ENCODE measurements around the gene TUBA3D.
"Not testable (repeated sequence)": the region's sequence is repeated elsewhere in the genome, so short reads cannot be mapped to it uniquely, and the experiment has no call there.

TUBA3D gene

GRCh38 chr2:131475831-131476230 is at the start of gene TUBA3D:
Gene TUBA3D (plus strand): TSS chr2:131476119. CDS start chr2:131476200, 81 bp downstream.
- no peak for DNase-seq (ENCODE audit: low spot score)

- DNase-seq (ENCODE audit: low spot score), result no peak
These were observed 49.2 kb upstream of the TUBA3D start for GRCh38 chr2:131426727-131427126.

GRCh38 chr2:131431336-131431735 is 44.6 kb upstream of the TUBA3D start:
- DNase-seq (ENCODE audit: low spot score), result no peak

- not testable (repeated sequence) for DNase-seq (ENCODE audit: low spot score)
These were observed 35.0 kb upstream of the TUBA3D start for GRCh38 chr2:131440742-131441468.

GRCh38 chr2:131444736-131445514 is 31.0 kb upstream of the TUBA3D start:
- DNase-seq (ENCODE audit: low spot score), result not testable (repeated sequence)

- DNase-seq (ENCODE audit: low spot score), result not testable (repeated sequence)
These were observed 30.5 kb upstream of the TUBA3D start for GRCh38 chr2:131445515-131445797.

- no peak for DNase-seq (ENCODE audit: low spot score)
These were observed 30.0 kb upstream of the TUBA3D start for GRCh38 chr2:131445896-131446295.

- DNase-seq (ENCODE audit: low spot score), result not testable (repeated sequence)
These were observed 27.9 kb upstream of the TUBA3D start for GRCh38 chr2:131447981-131448380.

GRCh38 chr2:131451265-131451949 is 24.5 kb upstream of the TUBA3D start:
- DNase-seq (ENCODE audit: low spot score), result not testable (repeated sequence)

- DNase-seq (ENCODE audit: low spot score), result not testable (repeated sequence)
These were observed 21.0 kb upstream of the TUBA3D start for GRCh38 chr2:131454914-131455313.

GRCh38 chr2:131467722-131468121 is 8.2 kb upstream of the TUBA3D start:
- not testable (repeated sequence) for DNase-seq (ENCODE audit: low spot score)

- DNase-seq (ENCODE audit: low spot score), result not testable (repeated sequence)
These were observed 5.0 kb upstream of the TUBA3D start for GRCh38 chr2:131470944-131471343.

- not testable (repeated sequence) for DNase-seq (ENCODE audit: low spot score)
These were observed 4.3 kb upstream of the TUBA3D start for GRCh38 chr2:131471624-131472023.

GRCh38 chr2:131473266-131473665 is 2.7 kb upstream of the TUBA3D start:
- not testable (repeated sequence) for DNase-seq (ENCODE audit: low spot score)

GRCh38 chr2:131476363-131476762 is 444 bp downstream of the TUBA3D start:
- not testable (repeated sequence) for DNase-seq (ENCODE audit: low spot score)

- not testable (repeated sequence) for DNase-seq (ENCODE audit: low spot score)
These were observed 1.3 kb downstream of the TUBA3D start for GRCh38 chr2:131477227-131477626.

GRCh38 chr2:131478074-131478849 is 2.3 kb downstream of the TUBA3D start:
- not testable (repeated sequence) for DNase-seq (ENCODE audit: low spot score)

GRCh38 chr2:131478850-131479461 is 3.0 kb downstream of the TUBA3D start:
- DNase-seq (ENCODE audit: low spot score), result not testable (repeated sequence)

GRCh38 chr2:131480351-131480750 is 4.4 kb downstream of the TUBA3D start:
- DNase-seq (ENCODE audit: low spot score), result not testable (repeated sequence)

- DNase-seq (ENCODE audit: low spot score), result not testable (repeated sequence)
These were observed 6.7 kb downstream of the TUBA3D start for GRCh38 chr2:131482506-131483155.

Measured in SW480 (cell line).